ENCODE measurements around the gene RAB35. TPM values are rescaled to one million over a fixed set of nuclear protein-coding genes. Genes with fewer than 3 reads are reported as not detected.

Gene RAB35
- total RNA-seq, 1 experiment from 2014 or later, result 17.7 TPM

DNA sequence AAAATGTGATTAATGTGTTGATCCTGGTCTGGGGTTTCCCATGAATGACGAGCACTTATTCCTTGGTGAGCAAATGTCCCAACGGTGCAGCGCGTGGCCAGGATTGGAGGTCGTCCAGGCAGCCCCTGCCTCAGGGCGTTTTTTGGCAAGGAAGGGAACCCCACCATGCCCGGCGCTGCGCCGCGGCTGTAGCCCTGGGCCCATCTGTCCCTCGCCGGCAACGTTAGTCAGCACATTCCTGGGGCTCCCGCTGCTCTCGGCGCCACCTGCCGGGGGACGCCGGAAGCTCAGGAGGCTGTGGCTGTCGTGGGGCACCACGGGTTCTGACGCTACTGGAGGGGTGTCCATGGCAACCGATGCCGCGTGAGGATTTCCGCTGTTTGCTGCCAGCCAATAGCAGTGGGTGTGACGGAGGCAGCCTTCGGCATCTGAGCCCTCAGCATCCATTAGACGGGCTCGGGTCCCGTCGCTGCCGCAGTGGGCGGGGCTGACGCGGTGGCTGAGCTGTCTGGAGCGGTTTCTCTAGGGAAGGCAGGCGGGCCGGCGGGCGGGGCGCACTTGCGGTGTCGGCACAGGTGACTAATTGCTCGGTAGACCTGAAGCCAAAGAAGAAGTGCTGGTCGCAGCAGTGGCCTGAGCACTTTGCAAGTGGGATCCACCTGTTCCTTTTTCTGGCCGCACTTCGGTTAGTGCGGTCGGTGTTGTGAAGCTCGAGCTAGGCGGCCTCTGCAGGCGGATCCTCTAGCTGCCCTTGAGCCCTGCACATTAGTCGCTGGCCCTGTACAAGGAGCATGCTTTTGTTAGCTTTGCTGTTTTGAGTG, 29.5 kb downstream of the RAB35 start:
- peak; percentile 99 for DNase-seq (ENCODE audit: low spot score)

DNA sequence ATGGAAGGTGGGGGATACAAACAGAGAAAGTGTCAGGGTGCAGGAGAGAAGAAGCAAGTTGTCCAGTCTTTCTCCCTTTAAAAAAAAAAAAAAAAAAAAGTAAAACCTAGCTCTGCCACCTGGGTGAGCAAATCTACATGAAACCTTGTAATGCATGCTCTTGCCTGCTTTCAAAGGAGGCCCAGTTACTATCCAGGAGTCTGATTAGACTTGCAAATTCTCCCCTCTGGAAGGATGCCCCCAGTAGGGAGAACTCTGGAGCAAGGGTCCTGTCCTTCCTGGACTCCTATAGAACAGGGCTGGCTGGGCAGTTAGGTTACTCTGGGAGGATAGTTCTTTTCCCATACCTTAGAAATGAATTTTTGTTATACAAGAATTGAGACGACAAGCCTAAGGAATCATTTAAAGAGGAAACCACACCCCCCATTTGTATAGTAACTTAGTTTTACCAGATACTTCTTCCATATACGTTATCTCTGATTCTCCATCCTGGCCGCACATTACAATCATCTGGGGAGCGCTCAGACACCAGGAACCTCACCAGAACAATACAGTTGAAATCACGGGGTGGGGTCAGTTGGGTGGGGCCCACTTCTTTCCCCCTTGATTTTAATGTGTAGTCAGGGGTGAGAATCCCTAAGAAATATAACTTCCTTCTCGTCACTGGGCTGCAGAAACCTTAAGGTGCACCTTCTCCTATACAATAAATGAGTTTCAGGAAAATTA, 30.5 kb downstream of the RAB35 start:
- DNase-seq (ENCODE audit: low spot score), result no peak

DNA sequence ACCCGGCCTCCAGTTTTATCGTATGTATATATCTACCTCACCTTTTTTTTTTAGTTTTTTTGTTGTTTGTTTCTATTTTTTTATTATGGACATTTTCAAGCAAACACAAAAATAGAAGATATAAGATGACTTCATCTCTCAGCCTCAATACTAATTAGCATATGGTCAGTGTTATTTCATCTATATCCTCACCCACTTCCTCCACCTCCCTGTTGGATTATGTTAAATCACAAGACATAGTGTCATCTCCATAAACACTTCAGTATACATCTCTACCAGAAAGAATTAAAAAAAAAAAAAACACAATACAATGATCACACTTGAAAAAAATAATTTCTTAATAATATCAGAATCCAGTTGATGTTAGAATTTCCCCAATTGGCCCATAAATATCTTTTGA, 34.9 kb downstream of the RAB35 start:
- DNase-seq (ENCODE audit: low spot score), result no peak

DNA sequence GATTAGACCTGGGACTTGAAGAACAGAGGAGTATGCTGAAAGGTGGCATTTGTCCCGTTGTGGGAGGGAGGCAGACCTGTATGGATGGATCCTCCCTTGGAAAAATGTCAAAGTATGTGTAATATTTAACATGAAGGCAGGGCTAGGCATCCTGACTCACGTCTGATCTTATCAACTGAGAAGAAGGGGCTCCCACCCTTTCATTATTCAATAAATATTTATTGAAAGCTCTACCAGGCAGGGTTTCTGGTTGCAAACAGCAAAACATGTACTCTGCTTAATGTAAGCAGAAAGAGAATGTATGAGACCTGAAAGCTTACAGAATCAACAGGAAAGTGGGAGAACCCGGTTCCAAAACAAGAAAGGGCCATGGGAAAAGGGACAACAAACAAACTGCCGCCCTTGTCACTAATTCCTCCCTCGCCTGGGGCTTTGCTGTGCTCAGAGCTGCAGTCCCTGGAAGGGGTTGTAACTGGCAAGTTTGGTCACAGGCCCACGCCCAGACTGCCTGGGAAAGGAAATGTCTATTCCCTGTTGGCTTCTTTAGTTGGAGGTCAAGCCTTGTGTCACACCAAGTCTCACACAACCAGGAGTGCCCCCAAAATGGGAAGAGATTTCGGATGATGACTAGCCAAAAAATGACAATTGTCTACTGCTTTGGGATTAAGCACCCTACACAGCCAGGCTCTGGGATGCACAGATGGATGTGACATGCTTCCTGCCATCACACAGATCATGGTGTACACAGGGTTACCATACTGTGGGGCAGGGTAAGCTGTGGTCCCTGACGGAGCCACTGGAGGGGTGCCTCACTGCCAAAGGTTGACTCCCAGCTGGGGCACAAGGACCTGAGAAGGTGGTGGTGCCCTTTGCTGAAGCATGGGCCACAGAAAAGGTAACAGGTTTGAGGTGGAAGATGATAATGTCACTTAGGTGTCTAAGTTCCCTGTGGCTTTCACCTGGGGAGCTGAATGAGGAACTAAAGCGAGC, 36.8 kb downstream of the RAB35 start:
- no peak for DNase-seq (ENCODE audit: low spot score)

DNA sequence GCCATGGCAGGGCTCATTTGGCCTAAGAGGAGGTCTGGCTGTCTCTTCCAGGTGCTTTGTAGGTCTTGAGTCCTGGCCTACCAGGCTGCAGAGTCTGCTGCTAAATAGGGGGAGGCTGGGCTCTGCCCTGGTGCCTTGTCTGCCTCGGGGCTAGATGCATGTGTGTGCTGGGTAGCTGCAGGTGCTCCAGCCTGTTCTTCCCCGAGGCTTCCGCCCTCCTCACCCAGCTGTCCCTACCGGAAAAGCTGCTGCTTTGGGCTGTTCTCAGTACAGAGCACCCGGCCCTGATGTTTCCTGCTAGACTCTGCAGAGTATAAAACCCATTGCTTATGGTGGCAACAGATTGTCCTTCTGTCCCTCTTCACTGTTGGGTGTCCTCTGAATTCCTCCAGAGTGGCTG, 37.7 kb downstream of the RAB35 start:
- no peak for DNase-seq (ENCODE audit: low spot score)

DNA sequence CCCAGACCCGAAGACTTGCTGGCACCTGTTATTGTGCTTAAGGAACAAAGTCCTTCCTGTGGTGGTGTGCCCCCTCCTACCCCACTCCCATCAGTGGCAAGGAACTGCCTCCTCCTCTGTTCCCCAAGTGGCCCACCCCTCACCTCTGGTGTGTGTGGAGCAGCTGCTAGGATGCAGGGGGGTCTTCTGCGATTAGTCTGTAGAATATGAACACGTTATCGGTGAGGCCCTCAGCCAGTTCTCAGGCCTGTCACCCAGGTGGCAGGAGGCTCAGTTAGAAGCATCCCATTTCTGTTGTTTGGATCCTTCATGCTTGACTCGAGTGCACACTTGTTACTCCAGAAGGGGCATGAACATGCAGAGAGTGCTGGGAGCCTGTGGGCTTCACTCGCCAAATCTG, 39.3 kb downstream of the RAB35 start:
- no peak for DNase-seq (ENCODE audit: low spot score)

DNA sequence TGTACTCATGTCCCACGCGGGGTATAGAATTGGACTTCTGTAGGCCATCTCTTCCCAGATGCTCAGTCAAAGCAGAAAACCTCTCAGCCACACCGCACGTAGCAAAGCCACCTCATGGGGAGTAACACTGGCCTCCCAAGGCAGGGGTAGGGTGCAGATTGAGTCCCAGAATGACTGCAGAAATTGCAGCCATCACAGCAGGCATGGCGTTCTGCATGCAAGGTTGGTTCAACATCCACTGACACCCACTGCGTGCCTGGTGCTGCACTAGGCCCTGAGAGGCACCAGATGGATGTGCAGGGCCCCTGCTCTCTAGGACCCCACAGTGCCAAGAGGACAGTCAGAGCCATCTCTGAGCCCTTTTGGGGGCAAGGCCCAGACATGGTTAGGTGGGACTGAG, 39.9 kb downstream of the RAB35 start:
- DNase-seq (ENCODE audit: low spot score), result no peak

DNA sequence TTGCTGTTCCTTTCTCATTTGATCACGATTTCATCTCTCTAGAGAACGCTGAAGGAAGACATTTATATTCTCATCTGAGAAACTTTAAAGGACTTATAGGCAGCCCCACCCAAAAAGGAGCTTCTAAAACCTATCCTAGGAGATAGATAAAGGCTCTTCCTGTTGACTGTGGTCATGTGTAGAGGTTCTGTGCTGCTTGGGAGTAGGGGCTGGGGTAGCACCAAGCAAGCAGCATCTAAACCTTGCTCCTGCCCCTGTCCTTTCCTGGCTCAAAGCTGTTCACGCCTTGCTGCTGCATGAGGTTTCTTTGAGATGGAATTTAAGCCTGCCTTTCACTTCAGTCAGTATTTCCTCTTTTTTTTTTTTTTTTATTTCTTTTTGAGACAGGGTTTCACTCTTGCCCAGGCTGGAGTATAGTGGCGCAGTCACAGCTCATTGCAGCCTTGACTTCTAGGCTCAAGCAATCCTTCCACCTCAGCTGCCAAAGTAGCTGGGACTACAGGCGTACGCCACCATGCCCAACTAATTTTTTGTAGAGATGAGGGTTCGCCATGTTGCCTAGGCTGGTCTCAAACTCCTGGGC, 41.4 kb downstream of the RAB35 start:
- no peak for DNase-seq (ENCODE audit: low spot score)

DNA sequence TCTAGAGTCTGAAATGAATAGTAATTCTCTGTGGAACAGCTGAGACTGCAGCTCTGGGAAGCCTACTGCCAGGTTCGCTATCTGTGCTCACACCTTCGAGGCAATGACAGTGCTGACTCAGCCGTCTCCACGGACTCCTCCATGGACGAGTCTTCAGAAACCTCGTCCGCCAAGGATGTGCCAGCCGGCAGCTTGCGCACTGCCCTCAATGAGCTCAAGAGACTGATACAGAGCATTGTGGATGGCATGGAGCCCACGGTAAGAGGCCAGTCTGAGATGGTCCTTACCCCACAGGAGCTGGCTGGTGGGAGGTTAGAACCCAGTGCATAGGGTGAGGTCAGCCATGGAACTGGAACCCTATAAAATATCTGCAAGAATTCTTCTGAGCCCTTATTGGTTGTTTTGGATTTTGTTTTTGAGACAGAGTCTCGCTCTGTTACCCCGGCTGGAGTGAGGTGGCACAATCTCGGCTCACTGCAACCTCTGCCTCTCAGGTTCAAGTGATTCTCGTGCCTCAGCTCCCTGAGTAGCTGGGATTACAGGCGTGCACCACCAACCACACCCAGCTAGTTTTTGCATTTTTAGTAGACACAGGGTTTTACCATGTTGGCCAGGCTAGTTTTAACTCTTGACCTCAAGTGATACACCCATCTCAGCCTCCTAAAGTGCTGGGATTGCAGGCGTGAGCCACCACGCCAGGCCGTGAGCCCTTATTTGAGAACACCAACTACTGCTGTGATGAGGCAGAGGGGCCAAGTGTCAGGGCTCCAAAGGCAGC, 43.9 kb downstream of the RAB35 start:
- no peak for DNase-seq (ENCODE audit: low spot score)

DNA sequence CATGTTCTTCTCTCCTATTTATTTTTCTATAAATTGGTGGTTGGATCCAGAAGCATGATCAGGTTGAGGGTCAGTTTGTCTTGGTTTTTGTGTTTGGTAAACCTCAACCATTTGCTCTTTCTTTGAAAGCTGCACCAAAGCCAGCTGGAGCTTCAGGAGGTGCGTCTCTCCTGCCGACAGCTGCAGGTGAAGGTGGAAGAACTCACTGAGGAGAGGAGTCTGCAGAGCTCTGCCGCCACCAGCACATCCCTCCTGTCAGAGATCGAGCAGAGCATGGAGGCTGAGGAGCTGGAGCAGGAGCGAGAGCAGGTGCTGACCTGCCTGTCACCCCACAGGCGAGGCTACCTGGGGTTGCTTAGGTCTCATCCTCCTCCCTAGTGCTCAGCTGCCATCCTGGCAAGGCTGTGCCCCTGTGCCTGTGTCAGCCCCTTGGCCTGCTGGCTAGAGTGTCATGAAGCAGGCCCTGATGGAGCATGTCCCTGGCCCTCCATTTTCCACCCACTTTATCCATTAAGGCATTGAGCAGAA, 45.0 kb downstream of the RAB35 start:
- no peak for DNase-seq (ENCODE audit: low spot score)

DNA sequence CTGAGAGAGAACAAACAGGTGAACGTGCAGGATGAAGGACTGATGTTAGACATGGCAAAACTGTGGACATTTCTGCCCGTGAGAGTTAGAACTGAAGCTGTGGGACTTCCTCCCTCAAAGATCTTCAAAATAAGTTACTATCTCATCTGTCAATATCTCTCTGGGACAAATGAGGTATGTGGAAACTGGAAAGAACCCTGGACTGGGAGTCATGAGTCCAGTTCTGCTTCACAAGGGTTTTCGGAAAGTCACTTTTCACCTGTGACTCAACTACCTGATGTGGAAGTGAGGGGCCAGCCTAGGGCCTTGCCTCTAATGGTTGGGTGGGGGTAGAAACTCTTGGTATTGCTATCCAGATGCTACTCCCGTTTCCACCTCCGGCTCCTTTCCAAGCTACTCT, 47.3 kb downstream of the RAB35 start:
- DNase-seq (ENCODE audit: low spot score), result no peak

DNA sequence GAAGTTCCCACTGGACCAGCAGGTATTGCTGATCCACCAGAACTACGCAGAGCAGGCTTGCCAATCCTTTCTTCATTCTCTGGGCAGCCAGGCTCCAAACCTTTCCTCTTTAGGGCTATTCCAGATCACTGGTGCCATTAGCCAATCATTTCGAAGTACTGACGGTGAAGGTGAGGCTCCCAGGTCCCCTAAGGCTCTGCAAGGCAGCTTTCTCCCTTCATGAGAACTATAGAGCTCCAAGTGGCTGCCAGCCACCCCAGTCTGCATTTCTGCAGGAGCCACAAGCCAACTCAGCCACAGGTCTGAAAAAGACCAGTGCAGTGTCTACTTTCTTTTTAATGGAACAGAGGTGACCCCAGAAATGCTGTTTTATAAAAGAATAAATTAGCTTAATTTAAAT, 48.7 kb downstream of the RAB35 start:
- no peak for DNase-seq (ENCODE audit: low spot score)

DNA sequence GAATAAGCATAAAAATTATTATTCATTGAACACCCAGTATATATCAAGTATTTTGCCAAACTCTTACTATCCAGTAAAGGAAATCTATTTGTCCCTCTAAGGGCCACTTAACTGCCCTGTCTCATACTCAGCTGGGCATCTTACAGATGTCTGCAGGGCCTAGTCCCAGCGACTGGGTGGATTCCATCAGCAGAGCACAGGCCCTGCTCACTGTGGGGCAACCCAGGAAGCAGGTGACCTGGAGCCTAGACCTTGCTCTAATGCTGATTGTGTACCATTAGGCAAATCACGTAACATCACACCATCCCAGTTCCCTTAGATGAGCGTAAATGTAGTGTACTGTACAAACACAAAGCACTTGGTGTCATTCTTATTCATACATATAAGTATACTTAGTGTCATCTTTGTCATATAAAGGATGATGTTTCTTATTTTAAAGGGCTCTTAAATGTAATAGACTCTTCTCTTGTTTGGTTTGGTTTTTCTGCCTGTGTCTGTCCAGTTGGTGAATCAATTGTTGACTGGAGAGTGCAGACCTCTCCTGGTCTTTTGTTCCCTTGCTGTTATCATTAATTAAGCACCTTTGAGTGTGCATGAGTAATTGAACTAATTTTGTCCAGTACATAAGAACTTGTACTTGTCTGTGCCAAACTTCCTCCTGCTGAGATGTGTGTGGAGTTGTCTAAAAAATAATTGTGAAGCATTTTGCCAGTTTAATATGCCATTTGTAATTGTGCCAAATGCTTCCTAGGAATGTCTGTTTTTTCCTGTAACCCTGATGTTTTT, 49.3 kb downstream of the RAB35 start:
- no peak for DNase-seq (ENCODE audit: low spot score)

DNA sequence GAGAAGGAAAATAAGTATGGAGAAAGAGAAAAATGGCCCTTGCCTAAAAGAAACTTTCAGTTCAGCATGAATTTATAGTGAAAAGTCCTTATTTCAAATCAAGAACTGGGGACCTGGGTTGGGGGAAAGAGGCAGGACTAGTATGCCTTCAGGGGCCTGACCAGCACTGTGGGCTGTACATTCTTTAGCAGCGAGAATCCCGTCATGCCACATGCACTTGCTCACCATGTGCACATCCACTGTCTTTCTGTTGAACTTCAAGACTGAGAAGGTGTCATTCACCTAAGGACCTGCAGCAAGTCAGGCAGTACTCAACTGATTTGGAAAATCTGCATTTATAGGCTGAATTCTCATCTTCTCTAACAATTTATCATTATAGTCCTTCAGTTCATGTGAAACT, 50.2 kb downstream of the RAB35 start:
- no peak for DNase-seq (ENCODE audit: low spot score)

DNA sequence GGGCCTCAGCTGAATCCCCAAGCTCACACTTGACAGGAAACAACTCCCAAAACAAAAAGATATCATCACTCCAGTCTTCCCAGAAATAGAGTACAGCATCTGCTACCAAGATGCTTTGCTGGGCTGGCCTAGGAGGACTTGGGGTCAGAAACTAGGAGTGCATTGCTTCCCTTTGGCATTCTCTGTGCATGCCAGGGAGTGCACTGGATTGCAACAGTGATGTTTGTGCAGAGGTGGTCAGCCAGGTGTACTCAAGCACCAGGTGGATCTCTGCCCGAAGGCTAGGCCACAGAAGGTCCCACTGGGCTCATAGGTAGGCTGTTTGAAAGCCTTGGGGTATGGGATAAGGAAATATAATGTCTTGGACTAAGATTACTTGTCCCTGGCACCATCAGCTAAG, 51.1 kb downstream of the RAB35 start:
- no peak for DNase-seq (ENCODE audit: low spot score)

DNA sequence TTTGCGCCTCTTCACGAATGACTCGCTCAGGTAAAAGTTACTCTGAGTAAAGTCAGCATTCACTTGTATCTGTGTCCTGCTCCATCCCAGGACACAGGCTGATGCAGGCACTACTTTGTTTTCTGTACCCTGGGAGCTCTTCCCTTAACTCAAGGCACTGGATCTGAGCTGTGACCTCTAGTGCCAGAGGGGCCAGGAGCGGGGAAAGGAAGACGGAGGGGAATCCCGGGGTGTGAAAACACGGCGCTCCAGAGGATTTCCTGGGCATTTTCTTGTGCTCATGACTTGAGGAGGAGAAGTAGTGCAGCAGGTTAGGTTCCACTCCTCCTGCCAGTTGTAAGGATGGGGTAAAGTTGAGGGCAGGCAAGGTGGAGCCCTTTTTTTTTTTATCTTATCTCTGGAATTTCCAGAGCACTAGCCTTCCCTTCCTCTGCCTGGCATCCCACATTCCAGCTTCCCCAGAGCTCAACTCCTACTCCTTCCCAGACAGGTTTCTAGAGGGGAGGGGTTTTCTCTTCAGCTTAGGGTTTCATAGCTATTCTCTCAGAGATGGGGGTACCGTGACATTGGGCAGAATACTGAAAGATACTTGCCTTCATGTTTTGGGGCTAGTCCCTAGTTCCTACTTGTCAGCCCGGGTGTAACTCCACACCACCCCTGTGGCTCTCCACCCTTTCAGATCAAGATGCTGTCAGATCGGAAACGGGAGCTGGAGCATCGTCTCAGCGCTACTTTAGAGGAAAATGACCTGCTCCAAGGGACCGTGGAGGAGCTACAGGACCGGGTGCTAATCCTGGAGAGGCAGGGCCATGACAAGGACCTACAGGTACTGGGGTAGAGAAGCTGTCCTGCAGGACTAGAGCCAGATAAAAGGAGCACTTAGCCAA, 52.3 kb downstream of the RAB35 start:
- no peak for DNase-seq (ENCODE audit: low spot score)

DNA sequence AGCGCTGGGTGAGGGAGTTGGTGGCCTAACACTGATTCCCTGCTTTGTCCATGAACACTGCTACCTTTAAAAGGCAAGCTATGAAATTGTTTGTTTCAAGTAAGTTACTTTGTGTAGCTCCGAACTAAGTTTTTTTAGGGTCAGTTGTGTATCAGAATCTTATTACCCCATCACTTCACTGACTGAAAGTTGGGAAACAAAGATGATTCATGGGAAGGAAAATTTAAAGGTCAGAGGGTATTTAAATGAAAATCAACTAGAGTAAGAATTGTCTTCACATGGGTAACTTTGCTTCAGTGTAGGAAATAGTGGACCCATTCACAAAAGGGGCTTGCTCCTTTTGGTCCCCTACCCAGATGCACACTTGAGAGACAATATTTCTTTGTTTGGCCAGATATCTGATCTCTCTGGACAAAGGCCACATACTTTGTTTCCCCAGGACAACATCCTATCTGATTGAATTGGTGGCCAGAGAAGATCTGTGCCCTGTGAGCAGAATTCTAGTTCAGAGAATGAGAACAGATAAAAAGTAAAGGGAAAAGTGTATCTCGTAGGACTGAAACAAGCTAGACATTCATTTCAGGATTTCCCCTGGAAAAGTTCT, 53.5 kb downstream of the RAB35 start:
- no peak for DNase-seq (ENCODE audit: low spot score)

DNA sequence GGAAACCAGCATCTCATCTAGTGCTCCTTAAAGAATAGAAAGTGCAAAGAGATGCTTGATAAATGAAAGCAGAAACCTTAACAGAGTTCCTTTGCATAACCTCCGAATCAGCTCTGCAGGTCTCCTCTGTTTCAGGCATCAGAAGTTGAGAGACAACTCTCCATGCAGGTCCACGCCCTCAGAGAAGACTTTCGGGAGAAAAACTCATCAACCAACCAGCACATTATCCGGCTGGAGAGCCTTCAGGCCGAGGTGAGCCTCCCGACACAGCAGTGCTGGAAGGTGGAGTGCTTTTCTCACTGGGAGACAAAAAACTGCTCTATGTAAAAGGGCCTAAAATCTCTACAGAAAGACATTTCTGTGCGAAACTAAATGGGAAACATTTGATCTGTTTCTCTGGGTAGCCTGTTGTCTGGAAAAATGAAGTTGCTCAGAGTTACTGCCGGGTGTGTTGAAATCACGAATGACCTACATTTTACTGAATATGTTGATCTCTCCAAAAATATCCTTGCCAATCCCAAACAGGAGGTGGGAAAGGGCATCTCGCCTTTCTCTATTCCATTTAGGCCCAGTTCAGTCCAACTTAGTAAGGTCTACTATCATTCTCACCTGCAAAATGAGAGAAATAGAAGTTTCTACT, 54.9 kb downstream of the RAB35 start:
- DNase-seq (ENCODE audit: low spot score), result no peak

Measured in H4 (cell line).